HL-60 (cell line): ENCODE data around the gene DAPK3.
A peak's percentile ranks its signal among the peaks of the same experiment; 100 is the strongest.

Experiments used
- CTCF ChIP-seq: IDR thresholded peaks from one replicate; pipeline ENCODE4 v1.5.1; 2011; ENCODE audit warnings: low read length, control low read depth, inconsistent platforms; ENCODE audit not compliant: insufficient read depth
- GABPA ChIP-seq: IDR thresholded peaks from 2 replicates; pipeline ENCODE4 v1.6.1; 2012; ENCODE audit warnings: low read depth
- POLR2AphosphoS5 ChIP-seq: IDR thresholded peaks from 2 replicates; pipeline ENCODE4 v1.6.1; 2012; ENCODE audit warnings: low read depth
- REST ChIP-seq: IDR thresholded peaks from 2 replicates; pipeline ENCODE4 v1.6.1; 2012; ENCODE audit warnings: low read depth; ENCODE audit not compliant: insufficient replicate concordance

- no peak for TF ChIP-seq CTCF
- no peak for TF ChIP-seq REST
- peak; percentile 8; the same call in 1 of the 2 replicates for TF ChIP-seq POLR2AphosphoS5
- no peak for TF ChIP-seq GABPA
Observed at GRCh38 chr19:3978145-3978544, 7.2 kb upstream of the DAPK3 start.
